ENCODE data around the gene CAB39L. TPM values are rescaled to one million over a fixed set of nuclear protein-coding genes. Genes with fewer than 3 reads are reported as not detected.

Gene CAB39L
- total and polyA plus RNA-seq, 2 of the 13 experiments (the other 11 are each of a cell fraction or from before 2014, with no cell fraction given): 3.1 to 6.1 TPM

DNA sequence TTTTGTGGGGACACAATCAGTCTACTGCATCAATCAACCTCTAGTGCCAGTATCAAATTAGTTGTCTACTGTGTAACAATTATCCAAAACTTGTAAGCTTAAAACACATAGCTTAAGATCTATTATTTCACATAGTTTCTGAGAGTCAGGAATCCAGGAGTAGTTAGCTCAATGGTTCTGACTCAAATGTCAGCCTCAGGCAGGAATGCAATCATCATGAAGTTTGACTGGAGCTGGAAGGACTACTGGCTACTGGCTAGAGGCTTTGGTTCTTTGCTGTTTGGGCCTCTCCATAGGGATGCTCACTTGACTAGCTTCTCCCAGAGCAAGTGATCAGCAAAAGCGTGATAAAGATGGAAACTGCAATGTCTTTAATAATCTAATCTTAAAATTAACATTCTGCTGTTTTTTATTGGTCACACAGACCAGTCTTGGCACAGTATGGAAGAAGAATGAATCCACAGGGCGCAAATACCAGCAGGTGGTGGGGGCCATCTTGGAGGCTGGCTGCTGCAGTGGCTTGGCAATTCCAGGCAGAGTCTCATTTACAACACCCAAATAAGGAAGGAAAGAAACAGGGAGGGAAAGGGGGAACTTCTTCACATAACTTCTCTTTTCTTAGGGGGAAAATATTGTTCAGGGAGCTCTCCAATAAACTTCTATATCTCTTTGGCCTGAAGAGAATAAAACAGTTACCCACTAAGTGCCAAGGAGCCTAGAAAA lies 15.7 kb downstream of the CAB39L start:
- no peak for FAIRE-seq
- Histone ChIP-seq H3K4me1 (ENCODE audit: insufficient read depth, low read length) (no peaks in the 10 kb centered on the region), H3K9me3 (ENCODE audit: low read length) (no peaks in the 10 kb centered on the region), H3K36me3 (replicated peaks in 1 of 2; ENCODE audit: control insufficient read depth in 1 of 2, insufficient read depth in 2 of 2, low read length in 2 of 2) (no peaks in the 10 kb centered on the region), H3K4me2 (ENCODE audit: low read depth, low read length) (no peak overlapping the region), H3K27me3 (ENCODE audit: control insufficient read depth in 1 of 2, insufficient read depth in 2 of 2, low read length in 2 of 2) (no peaks in the 10 kb centered on the region), H3K9ac (ENCODE audit: insufficient read depth, low read depth, low read length) (no peak overlapping the region), H3K4me3 (replicated peaks in 1 of 3; ENCODE audit: insufficient read depth in 1 of 3, low read depth in 2 of 3, low read length in 3 of 3) (no peak overlapping the region), H3K79me2 (ENCODE audit: insufficient read depth, low read length) (no peaks in the 10 kb centered on the region), H2AFZ (ENCODE audit: low read length) (no peak overlapping the region), H3K27ac (ENCODE audit: extremely low read length, insufficient read depth, low read length) (no peak overlapping the region), H4K20me1 (ENCODE audit: insufficient read depth, low read length) (no peaks in the 10 kb centered on the region)
- ChIA-PET POLR2A (interaction anchor here (1.9 kb wide), 1 partner anchor 15 kb away, joined by 7 read pairs; the partner anchor contains the start of genes CAB39L and SETDB2), CTCF (ENCODE audit: low intra/inter-chr PET ratio, low total read pairs) (no interaction called here)
- ATAC-seq: no peak
- intact Hi-C loops (cut with micrococcal nuclease; ENCODE audit: unreplicated experiment) (no loop called here), in situ Hi-C loops (cut with HindIII; ENCODE audit: extremely low pct_ligation_motif_present, low pct_unique_long_range_greater_than_20kb) (loop anchor here (10.0 kb wide), 1 partner anchor 123 kb away; no protein-coding TSS in a partner anchor)
- WGBS (ENCODE audit: low lambda C conversion rate): 95% methylated on average over 2 of the region's 2 CpGs
- no TSS peak for BruUV-seq (replicated peaks)
- DNase-seq (ENCODE audit: low spot score): no peak
- TF ChIP-seq ZNF101 (CRISPR knock-in tag; IDR thresholded peaks at IDR 0.05; ENCODE audit: borderline replicate concordance, low read depth) (no peak), TBX2 (CRISPR knock-in tag; IDR thresholded peaks at IDR 0.05; ENCODE audit: borderline replicate concordance) (no peak), RFX1 (IDR thresholded peaks at IDR 0.05) (no peak), ELF1 (CRISPR knock-in tag; IDR thresholded peaks at IDR 0.05) (no peak), NFIB (CRISPR knock-in tag; IDR thresholded peaks at IDR 0.05; ENCODE audit: borderline replicate concordance) (no peak), FOSL1 (CRISPR knock-in tag; IDR thresholded peaks at IDR 0.05; ENCODE audit: borderline replicate concordance) (no peak), PITX1 (CRISPR knock-in tag; IDR thresholded peaks at IDR 0.05) (no peak), SALL2 (CRISPR knock-in tag; IDR thresholded peaks at IDR 0.05) (no peak), ZNF589 (CRISPR knock-in tag; conservative IDR thresholded peaks at IDR 0.05) (no peak)

All from HepG2 (cell line).